ENCODE results near the gene WNT9B. TPM values are rescaled to one million over a fixed set of nuclear protein-coding genes. Genes with fewer than 3 reads are reported as not detected.
A peak's percentile ranks its signal among the peaks of the same experiment; 100 is the strongest.

Gene WNT9B
- total RNA-seq: not detected

DNA sequence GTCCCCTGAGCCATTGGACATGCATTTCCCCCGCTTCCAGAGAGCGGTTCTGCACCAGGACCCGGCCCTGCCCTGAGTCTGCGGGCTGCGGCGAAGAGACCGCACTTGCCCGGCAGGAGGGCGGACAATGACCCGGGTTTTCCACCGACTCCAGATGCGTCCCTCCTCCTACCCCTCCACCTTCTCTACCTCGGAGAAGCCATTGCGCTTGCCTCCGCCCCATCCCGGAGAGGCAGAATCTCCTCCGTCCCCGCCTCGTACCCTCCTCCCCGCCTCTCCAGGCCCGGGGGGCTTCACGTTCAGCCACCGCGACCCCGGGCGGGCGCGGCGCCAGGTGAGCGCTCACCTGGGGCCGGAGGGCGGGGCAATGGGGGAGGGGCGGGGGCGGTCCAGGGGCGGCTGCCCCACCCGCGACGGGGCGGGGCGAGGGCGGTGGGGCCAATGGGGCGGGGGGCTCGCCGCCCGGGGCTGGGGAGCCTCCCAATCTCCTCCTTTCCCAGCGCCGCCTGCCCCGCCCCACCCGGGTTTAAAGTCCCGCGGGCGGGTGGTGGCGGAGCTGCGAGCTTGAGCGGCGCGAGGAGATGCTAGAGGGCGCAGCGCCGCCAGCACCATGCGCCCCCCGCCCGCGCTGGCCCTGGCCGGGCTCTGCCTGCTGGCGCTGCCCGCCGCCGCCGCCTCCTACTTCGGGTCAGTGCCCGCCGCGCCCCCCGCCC, at the start of gene WNT9B:
Gene WNT9B (plus strand): TSS at position 555 of the 713 bp plus-strand sequence. CDS start 56 bp downstream, at position 611.
- peak; percentile 10 for DNase-seq

- DNase-seq: no peak
Measured at GRCh38 chr17:46802800-46803199, 48.6 kb upstream of the WNT9B start.

GRCh38 chr17:46803544-46803943, 47.8 kb upstream of the WNT9B start:
- DNase-seq: no peak

GRCh38 chr17:46805771-46806170, 45.6 kb upstream of the WNT9B start:
- no peak for DNase-seq

- DNase-seq: no peak
Measured at GRCh38 chr17:46809110-46809571, 42.2 kb upstream of the WNT9B start.

GRCh38 chr17:46810837-46811236, 40.5 kb upstream of the WNT9B start:
- DNase-seq: no peak

GRCh38 chr17:46811978-46812583, 39.3 kb upstream of the WNT9B start:
- no peak for DNase-seq

GRCh38 chr17:46812624-46813318, 38.6 kb upstream of the WNT9B start:
- DNase-seq: no peak

DNA sequence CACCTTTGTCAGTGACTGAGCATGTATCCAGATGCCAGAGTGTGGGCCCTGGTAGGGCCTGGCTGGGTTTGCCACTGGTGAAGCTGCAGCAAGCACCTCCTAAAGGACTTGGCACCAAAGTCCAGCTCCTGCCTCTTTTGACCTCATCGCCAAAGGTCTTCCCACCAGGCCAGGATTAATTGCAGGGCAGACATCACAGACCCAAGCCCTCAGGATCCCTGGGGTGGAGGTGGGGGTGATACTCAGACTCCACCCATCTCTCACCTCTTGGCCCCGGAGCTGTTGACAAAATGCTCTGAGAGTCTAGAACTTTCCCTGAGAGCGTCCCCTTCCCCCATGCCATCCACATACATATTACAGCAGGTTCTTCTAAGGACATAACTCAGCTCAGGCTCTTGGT, 37.5 kb upstream of the WNT9B start:
- no peak for DNase-seq

GRCh38 chr17:46814446-46814845, 36.9 kb upstream of the WNT9B start:
- DNase-seq: no peak

DNA sequence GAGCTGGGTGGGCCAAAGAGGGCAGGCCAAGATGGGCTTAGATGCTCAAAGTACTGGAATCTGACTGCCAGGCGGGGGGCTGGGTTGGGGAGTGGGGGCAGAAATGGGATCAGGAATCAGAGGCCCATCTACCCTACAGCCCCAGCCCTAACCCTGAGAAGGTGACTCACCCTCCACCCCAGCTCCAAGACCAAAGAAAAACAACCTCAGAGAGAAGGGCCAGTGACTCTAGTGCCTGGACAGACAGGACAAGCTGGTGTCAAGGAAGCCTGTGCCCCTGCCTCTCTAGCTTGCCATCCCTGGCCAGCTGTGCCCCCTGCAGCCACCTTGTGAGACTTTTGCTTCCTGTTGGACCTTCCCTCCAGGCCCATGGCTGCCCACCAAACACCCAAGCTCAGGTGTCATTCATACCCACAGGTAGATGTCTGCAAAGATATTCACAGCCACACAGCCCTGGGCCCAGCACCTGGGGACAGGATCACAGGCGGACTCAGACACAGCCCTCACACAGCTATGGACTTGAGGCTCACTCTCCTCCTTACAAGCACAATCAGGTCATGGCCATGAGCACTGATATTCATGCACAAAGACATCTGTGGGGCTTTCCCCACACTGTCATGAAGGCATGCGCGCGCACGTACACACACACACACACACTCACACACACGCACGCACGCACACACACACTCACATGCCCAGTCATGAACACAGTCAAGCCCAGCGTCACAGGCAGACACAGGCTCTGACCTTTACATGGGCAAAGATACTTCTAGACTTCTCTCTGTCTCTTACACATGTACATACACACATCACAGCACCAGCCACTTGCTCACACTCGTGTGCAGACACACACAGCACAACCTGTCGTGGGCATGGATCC, 35.7 kb upstream of the WNT9B start:
- no peak for DNase-seq

GRCh38 chr17:46817151-46817900, 34.1 kb upstream of the WNT9B start:
- no peak for DNase-seq

GRCh38 chr17:46817901-46818209, 33.5 kb upstream of the WNT9B start:
- no peak for DNase-seq

DNA sequence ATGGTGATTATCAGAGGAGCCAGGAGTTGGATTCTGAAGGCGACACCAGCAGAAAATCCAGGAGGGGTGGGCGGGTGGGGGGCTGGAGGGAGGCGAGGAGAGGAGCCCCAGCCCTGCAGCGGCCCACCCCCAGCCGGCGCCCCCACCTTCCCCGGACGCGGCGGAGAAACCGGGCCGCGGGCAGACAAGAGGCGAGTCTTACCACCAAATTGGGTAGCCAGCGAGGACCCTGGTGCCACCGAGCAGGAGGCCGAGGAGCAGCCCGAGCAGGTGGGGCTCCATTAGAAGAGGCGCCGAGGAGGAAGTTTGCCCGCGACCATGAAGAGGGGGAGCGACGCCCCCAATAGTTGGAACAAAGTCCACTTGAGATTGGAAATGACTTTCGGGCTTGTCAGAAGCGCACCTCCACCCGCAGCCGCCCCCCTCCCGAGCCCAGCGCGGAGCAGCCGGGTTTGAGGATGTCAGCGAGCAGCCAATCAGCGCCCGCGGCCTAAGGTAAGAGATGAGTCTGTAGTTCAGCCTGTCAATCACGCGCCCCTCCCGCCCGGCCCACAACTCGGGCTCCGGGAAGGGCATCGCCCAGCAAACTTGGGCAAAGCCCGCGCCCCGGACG, 33.0 kb upstream of the WNT9B start, which contains the start of gene WNT3:
Gene WNT3 (minus strand): TSS at position 377 of the 613 bp plus-strand sequence. CDS start 95 bp downstream, at position 282.
- DNase-seq: no peak

GRCh38 chr17:46818929-46819859, 32.2 kb upstream of the WNT9B start:
- no peak for DNase-seq

DNA sequence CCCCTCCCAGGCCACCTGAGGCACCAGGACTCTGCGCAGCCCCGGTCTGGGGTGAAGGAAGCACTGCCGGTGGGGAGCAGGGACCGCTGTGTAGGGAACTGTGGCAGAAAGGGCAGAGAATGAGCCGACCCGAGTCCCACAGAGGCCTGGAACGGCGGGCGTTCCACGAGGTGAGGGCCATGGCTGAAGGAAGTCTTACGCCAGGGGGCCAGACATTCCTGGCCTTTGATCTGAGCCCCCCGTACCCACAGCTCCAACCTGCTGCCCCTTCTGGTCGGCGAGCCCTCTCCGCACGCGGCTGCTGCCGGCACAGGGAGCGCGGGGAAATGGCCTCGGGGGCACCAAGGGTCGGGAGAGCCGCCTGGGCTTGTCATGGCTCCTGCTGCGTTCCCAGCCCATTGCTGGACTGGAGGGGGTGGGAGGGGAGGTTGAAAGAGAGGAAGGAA, 31.5 kb upstream of the WNT9B start:
- no peak for DNase-seq

- DNase-seq: no peak
Measured at GRCh38 chr17:46820592-46821450, 30.6 kb upstream of the WNT9B start.

DNA sequence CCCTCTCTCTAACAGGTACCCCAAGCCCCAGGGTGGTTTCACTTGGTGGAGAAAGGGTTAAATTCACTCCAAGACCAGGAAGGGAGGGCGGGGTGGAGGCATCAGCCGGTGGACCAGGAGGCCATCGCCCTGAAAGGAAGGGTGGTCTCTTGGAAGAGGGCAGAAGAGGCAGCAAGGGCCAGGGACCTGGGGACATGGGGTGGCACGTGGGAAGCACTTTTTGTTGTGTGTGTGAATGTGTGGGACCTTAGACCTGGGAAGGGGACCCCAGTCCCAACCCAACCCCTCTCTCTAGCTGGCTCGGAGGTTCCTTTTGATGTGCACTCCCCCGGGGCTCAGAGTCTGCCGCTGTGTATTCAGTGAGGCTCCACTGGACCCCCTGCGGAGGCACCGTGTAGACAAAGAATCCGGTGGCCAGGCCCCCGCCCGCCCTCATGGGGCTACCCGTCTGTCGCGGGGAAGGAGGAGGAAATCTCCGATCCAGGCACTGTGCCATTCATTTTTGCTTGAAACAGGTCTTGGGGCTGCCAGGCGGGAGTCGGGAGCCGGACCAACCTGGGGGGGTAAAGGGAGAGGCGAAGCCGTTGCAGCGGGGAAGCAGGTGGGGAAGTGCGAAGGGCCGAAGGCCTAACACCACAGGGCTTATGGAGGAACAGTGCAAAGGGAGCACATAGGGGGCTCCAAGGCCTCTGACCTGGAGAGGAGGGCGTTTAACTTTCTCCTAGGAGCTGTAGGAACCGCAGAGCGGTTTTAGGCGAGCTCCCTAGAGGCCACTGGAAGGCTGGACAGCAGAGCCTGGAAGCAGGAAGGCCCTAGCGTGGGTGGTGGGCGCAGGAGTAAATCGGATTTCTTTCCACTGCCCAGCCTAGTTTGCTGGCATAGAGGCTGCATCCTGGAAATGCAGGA, 29.6 kb upstream of the WNT9B start:
- no peak for DNase-seq

Data from effector CD4-positive, alpha-beta T cell (primary cell).